ENCODE data around the gene NAV2.

NAV2 gene

DNA sequence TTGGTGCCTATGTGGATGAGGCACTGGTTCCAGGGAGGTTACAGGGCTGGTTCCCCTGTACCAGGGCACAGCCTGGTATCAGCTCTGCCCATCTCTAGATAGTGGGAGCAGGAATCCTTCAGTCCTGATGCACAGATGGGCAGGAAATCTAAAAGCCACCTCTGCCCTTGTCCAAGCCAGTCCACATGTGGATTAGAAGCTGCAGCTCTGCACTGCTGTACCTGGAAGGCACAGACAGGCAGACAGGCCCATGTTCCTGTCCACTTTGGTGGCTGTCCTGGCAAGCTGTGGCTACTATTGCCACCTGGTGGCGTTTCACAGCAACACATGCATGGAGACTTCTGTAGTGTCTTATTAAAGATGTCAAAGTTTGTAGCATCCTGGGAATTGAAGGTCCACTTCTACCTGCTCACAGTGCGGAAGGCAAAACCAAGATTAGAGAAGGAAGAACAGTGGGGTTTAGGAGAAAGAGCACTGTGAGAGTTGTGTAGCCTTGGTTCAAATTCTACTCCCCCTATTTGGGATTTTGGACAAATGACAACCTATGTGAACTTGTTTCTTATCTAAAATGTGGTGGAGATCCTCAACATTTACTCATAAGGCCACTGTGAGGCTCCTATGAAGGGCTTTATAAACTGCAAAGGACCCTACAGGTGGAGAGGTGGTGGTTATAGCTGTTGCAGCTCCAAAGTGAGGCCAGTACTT, 30.1 kb downstream of the NAV2 start:
- DNase-seq (ENCODE audit: low read depth) = peak; percentile 51

DNA sequence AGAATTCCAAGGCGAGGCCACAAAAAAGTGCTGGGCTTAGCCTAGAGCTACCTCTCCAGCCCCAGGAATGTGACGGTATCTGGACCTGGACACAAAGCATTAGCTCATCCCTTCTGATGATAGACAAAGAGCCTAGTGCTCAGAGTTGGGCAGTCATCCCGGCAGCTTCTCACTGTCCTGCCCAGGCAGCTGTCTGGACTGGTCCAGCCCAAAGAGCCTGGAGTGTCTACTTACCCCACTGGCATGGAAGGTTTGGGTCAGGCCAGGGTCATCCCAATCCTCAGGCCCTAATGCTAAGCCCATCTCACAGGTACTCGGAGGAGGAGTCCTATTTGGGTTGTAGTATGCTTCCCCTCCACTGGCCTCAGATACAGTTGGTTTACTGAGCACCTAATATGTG, 31.0 kb downstream of the NAV2 start:
- DNase-seq (ENCODE audit: low read depth) = no peak

DNA sequence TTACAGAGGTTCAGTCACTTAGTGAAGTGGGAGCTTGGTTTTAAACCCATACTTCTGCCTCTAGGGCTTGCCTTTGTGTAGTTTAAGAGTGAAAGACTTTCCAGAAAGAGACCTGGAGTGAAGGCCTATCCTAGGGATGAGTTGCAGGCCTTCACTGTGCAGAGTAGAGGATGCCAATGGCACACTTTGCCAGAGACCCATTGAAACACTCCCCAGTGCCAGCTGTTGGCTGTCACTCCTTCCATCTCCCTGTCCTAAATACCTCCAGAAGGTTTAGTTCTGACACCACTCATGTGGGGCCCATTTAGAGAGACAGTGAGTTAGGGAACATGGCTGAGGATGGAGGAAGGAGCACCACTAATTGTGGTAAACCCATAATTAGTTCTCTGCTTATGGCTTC, 31.5 kb downstream of the NAV2 start:
- no peak for DNase-seq (ENCODE audit: low read depth)

DNA sequence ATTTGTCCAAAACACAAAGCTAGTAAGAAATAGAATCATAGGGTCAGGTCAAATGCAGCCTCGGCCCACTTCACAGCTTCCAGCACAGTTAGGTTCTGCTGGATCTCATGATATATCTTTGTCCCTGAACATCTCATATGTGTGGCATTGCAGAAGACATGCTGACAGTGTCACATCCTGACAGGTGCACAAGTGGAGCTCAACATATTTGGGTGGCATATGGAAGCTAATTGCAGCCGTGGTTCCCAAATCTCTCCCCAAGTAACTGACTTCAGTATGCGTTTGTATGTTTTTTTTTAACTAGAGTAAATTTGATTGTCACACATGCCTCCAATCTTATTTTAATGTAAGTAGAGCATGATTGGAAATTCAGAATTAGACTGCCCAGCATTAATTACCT, 33.4 kb downstream of the NAV2 start:
- no peak for DNase-seq (ENCODE audit: low read depth)

DNA sequence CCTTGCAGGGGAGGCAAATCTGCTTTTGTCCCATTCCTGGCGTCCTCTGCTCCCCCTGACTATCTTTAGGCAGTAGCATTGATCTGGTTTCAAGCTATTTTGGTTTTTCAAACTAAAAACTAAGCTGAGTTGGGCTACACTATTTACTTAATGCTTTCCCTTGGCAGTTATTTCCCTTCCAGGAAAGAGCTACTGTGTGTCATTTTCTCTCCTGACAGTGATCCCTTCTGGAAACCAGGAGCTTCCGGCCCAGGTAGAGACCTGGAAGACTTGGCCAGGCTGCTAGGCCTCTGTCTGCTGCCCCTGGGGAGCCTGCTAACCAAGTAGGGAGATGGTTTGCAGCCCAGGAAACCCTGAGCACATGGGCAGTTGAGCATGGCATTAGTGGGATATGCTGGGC, 35.0 kb downstream of the NAV2 start:
- no peak for DNase-seq (ENCODE audit: low read depth)

DNA sequence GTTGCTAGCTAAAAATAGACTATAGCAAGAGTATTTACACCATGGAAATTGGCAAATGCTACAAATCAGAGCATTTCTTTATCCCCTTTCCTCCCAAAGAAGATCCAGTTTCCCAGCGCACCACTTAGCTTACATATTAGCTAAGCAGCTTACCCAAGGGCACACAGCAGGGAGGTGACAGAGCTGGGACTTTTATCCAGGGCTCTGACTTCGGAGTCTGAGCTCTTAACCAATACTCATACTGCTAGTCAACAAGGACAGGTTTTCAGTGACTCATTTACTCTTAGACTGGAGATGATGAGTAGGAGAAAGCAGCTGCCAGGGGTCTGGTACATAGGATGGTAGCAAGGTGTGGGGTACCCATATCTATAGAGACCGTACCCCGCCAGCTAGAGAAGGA, 38.4 kb downstream of the NAV2 start:
- no peak for DNase-seq (ENCODE audit: low read depth)

DNA sequence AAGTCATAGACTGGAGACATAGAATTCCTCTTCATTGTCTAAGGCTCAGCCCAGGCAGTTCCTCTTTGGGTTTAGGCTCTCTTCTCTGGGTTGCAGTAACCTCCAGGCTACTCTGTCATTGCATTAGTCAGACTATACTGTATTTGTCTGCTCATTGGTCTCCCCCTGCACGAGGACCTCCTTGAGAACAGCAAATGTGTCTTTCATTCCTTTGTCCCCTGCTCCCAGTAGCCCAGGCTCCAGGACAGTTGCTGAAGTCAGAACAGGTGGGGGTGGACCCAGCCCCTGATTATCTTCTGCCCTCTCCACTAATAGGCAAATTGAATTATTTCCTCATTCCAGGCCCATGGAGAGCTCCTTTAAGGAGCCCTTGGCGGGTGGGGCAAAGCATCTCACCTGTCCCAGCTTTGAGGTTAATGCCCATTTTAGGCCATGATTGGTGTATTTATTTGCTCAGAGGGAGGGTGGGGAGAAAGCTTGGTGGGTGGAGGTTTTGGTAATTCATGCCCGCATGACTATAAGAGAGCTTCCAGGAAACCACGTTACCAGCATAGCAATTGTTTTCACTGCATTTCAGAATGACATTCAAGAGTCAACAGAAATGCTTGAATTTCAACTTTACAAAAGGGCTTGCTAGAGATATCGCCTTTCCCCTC, 40.9 kb downstream of the NAV2 start:
- no peak for DNase-seq (ENCODE audit: low read depth)

DNA sequence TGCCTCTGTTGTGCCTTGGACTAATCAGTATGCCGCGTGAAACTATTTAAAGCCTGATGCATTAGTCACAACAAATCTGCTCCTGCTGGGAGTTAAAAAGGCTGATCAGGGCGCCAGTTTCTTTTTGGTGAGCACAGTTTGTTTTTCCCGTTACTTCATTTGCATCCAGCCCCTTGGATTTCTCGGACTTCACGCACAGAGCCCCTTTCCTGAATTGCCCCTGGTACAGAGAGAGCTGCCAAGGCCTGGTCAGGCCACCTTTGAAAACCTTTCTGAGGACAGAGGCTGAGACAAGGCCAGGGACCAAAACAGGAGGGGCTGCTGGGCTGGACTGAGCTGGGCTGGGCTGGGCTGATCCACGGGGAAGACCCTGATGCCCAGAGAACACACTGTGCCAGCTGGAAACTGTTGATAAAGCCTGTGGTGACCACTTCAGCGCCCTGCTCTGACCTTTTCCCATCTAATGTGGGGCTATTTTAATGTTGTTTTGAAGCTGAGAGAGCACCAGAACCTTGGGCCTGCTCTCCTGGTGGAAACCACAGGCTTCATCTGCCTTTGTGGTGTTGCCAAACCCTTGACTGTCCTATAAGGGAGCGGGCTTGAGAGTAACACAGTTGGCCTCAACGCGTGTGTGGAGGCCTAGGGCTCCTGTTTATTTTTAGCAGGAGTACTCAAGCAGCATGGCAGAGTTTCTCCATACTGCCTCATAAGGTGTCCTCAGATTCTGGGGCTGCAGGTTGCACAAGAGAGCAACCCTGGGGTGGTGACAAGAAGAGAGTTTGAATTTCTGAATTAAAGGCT, 44.2 kb downstream of the NAV2 start:
- no peak for DNase-seq (ENCODE audit: low read depth)

DNA sequence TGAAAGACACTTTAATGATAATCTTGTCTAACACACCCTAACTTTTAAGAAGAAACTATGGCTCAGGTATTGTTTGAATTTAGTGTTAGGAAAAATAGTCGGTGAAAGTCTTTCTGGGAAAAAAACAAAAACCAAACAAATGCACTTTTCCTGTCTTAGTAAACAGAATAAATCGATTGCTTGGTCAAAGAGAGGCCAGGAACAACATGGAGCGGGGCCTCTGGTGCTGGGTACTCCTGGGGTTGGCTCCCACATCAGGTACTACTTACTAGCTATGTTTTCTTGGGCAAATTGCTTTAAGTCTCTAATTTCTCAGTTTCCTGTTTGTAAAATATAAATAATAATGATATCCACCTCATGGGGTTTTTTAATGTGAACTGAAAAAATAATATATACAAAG, 46.8 kb downstream of the NAV2 start:
- DNase-seq (ENCODE audit: low read depth) = no peak

DNA sequence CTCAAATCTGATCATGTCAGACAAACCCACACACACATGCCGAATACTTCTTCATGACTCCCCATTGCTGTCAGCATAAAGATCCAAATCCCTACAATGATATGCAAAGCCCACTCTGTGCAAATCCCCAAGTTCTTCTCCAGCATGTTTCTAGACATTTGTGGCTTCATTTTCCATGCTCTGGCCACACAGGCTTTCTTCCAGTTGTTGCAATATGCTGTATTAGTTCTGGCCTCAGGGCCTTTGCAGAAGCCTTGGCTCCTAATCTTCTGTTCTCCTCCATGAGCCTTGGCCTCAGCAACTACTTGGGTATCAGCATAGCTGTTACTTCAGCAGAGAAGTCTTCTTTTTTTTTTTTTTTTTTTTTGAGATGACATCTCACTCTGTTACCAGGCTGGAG, 49.6 kb downstream of the NAV2 start:
- DNase-seq (ENCODE audit: low read depth) = no peak

DNA sequence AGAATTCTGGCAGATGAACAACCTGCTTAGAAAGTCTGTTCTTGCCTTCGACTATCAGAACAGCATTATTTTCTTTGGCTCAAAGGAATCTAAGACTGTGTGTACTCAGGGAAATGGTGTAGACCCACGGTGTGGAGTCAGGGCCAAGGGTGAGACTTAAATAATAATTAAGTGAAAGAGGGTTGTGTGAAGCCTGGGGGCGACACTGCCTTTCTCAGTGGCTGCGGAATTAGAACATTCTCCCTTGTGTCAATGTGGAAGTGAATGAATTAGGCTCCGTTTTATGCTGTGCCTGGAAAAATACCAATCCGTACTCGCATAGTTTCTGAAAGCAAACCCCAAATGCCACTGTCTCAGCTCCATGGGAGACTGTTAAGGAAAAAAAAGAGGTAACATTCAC, 50.7 kb downstream of the NAV2 start:
- DNase-seq (ENCODE audit: low read depth) = no peak

DNA sequence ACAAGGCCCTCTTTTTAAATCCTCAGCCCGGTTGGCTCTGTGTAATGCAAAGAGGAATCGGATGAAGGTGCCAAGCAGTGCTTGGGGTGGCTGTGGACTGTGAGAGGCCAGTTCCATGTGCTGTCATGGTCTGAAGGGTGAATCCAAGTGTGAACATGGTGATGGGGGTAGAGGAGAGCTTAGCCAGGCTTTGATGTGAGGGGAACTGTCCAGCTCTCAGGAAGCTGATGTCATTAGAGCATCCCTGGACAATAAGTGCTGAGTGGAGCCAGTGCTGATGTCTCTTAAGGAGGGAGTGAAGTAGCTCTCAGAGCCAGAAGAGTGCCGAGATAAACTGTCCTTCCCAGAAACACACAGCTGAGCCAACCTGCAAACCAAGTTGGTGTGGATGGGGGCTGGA, 53.6 kb downstream of the NAV2 start:
- no peak for DNase-seq (ENCODE audit: low read depth)

DNA sequence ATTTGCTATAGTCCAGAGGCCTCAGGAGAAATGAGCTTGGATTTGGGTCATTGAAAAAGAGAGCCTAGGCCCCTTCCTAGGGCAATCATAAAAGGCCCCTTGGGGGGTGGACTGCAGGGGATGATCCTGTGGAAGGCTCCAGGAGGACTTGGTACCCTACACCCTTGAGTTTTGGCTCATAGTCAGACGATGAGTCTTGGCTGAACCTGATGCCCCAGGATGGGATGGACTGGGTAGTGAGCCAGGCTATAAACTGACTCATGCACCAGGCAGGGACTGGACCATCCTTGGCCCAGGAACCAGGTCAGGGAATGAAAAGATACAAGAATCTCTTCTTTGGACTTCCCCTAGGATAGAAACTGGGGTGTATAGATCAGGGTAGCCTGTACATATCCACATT, 54.2 kb downstream of the NAV2 start:
- no peak for DNase-seq (ENCODE audit: low read depth)

DNA sequence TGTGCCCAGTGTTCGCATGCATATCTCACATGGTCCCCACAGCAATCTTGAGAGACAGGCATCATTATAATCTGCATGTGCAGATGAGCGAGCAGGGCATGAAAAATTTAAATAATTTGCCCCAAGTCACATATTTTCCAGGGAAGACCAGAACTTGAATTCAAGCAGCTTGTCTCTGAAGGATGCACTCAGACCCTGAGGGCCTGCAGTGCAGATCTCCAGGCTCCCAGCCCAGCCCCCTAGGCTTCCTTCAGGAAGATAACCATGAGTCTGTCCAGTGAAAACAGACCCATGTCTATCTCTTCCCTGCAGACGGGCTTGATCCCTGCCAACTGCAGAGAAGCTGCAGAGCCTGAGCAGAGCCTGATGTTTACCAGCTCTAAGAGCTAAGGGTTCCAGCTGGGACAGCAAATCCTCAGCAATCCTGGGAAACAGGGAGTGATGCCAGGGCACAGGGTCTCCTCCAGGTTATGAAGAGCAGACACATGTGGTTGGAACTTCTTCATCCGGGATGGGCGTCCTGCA, 55.1 kb downstream of the NAV2 start:
- no peak for DNase-seq (ENCODE audit: low read depth)

DNA sequence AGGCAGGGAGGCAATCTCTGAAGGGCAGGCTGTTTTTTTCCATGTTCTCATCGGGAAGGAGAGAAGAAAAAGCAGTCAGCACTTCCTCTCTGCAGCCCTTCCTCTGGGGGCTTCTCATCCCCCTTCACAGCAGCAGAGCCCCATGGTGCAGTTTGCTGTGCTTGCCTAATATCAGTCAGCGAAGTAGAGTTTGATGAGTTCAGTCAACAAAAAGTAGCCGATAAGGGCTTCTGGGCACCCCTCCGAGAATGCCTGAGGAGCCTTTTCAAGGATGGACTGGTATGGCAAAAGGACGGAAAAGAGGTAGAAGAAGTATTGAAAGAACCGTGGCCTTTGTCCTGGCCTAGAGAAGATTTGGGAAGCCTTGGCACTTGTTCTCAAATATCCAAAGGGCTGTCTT, 55.6 kb downstream of the NAV2 start:
- no peak for DNase-seq (ENCODE audit: low read depth)

DNA sequence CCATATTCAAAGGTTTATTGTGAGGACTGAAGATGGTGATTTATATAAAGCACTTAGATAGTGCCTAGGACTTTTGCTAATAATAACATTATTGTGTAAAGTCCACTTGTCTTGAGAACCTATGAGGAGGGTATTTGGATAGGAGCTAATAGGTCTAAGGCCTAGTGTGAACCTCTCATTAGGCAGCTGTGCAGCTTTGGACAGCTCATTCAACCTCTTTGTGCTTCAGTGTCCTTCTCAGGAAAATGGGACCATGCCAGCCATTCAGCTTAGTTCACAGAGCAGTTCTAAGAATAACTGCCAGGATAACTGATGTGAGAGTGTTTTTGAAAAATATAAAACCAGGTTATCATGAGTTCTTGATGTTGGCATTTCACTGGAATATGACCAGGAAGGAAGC, 56.2 kb downstream of the NAV2 start:
- no peak for DNase-seq (ENCODE audit: low read depth)

DNA sequence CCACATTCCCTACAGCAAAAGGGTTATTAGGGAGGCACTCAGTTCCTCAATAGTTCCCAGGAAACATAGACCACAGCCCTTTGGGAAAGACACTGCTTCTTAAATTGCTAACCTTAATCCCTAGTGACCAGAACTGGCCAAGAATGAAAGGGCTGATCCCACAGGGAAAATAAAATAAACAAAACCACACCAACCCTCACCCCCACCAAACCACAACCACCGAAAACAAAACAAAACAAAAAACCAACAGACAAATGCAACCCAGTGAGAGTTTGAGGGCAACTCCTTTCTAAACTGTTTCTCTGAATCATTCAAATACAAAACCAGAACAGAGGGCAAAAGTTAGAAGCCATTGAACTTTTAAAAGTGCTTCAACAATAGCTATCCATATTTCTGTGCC, 57.2 kb downstream of the NAV2 start:
- DNase-seq (ENCODE audit: low read depth) = no peak

DNA sequence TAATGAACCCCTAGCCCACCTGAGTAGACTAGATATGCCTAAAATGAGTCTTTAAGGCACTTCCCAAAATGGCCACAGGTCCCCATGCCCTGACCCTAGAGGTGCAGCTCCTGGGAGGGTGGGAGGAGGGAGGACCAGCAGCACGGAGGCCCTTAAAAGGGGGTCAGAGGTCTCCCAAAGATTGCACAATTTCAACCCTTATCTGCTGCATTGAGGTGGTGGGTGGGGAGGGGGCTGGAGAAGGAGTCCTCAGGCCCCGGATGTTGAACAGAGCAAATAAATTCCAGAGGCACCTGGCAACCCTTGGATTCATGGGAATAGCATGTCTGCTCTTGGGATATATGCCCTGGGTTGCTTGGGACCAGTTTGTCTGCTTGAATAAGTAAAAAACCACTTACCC, 57.6 kb downstream of the NAV2 start:
- no peak for DNase-seq (ENCODE audit: low read depth)

DNA sequence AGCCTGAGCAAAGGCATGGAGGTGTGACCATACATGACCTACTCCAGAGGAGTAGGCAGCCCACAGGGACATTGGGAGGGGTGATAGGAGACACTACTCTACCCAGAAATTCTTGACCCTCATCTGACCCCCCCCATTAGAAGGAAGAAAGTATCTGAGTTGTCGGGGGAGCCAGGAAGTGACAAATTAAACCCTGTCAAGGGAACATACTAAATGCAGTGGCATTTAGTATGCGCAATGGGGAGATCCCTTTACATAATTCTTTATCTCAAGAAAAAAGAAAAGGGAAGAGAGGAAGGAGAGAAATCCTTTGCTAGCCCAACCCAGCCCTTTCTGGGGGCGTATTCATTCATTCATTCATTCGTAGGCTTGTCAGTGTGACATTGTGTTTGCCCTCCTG, 58.8 kb downstream of the NAV2 start:
- DNase-seq (ENCODE audit: low read depth) = no peak

DNA sequence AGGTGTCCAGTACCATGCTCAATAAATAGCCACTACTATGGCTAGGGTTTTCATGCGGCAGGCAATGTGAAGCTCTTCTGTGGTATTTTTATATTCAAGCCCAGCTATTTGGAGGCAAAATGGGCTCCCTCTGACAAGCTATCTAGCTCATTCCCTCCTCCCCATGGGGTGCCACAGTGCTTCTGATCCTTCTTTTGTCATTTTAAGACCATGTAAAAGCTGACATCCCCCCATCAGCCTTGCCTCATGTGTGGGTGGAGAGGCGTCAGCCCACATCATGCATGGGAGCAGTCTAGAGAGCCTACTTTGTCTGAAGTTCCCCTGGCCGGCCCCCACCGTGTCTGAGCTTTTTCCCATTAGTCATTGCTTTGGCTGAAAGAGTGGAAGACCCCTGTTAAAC, 59.8 kb downstream of the NAV2 start:
- no peak for DNase-seq (ENCODE audit: low read depth)

DNA sequence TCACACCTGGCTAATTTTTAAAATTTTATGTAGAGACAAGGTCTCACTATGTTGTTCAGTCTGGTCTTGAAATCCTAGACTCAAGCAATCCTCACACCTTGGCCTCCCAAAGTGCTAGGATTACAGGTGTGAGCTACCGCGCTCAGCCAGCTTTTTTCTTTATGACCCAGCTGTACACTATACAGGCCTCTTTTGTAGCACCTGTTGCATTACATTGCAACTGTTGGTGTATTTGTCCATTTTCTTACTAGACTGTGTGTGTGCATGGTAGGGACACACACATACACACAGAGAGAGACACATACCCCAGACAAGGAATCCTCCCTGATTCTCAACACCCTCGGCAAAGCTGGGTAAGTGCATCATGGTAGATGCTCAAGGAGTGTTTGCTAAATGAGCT, 61.7 kb downstream of the NAV2 start:
- DNase-seq (ENCODE audit: low read depth) = no peak

DNA sequence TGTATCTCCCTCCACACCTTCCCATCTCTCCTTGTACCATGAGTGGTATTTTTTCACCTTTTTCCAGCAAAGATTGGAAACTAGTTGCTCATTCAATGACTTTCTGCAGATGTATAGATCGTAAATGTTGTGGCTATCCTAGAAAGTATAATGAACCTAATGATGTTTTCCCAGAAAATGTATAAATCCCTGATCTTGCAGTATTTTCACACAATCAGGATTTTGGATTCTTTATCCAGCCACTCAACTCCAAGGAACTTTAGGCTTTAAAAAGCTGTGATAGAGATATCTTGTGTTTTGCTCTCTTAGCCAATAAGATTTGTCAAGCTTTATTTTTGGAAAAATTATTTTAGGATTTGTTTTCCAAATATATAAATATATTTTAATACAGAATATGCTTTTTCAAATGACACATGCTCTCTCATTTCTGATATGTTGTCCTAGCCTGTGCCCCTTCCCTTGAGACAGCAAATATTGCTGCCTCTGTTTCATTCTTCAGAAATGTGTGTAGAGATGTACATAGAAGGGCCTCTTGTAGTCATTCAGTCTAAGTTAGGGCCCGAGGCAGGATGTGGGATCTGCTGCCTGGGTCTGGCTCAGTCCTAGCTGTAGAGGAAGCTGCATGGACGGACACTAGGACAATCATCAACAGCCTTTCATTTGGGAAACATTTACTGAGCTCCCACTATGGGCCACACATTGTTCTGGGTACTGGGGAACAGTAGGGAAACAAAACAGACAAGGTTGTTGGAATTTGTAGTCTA, 62.4 kb downstream of the NAV2 start:
- DNase-seq (ENCODE audit: low read depth) = no peak

All from T follicular helper cell (primary cell).